Right ventricle myocardium superior (tissue), 1 donor: ENCODE data around the gene PCMT1. TPM values are rescaled to one million over a fixed set of nuclear protein-coding genes. Genes with fewer than 3 reads are reported as not detected.

ENCODE experiments used
- ATAC-seq: fragments of 200-7000 bp; cut with Tn5 transposase; one replicate; pipeline ENCODE4 v1.9.1; 2020; ENCODE audit warnings: mild to moderate bottlenecking; ENCODE audit not compliant: poor library complexity
- DNase-seq: peaks from one replicate; pipeline ENCODE4 v3.0.0-alpha.2; 2020
- intact Hi-C: fragments of 100-400 bp; cut with DNase I; formaldehyde crosslinking; loops from one replicate; pipeline ENCODE4 v1.11.2; 2022
- long read RNA-seq: library from polyadenylated mRNA; unstranded; transcript quantifications from one replicate; pipeline ENCODE4 v2.0.0, GENCODE V29; 2021
- total RNA-seq: library from RNA; stranded (reverse); fragmentation: NEBNext Ultra II Directional; extraction: Animal tissue kit (Norgen Biotek cat#: 25700); gene quantifications from one replicate; pipeline ENCODE4 v1.2.1, GENCODE V29; 2021
- donor health status: DM: no; HTN: yes; CAD: no; lungs with severe emphysema.

Gene PCMT1
- total RNA-seq, result 182 TPM
- long read RNA-seq, transcript PCMT1-203 (8 exons, 1,938 nt), result minor isoform, 33 of 310 reads
- long read RNA-seq, transcript PCMT1-201 (7 exons, 1,293 nt), result minor isoform, 18 of 310 reads
- long read RNA-seq, transcript PCMT1-205 (8 exons, 1,984 nt), result major isoform, 241 of 310 reads
- long read RNA-seq, partial matches to known transcripts, result 8 of 310 reads
- long read RNA-seq, other reads (novel, unspliced or antisense), result 9 of 310 reads

GRCh38 chr6:149749594-149750135, at the start of gene PCMT1:
PCMT1 (plus strand) TSS chr6:149749741; CDS start chr6:149749902, 161 bp downstream.
- intact Hi-C loops, result no loop called here
- ATAC-seq (peak; percentile 98), DNase-seq (peak; percentile 96)

- ATAC-seq (no peak), DNase-seq (no peak)
- intact Hi-C loops, result no loop called here
Observed at GRCh38 chr6:149701714-149702113, 47.8 kb upstream of the PCMT1 start.

GRCh38 chr6:149711711-149712110, 37.8 kb upstream of the PCMT1 start:
- intact Hi-C loops, result no loop called here
- DNase-seq (no peak), ATAC-seq (no peak)

GRCh38 chr6:149714442-149714841, 35.1 kb upstream of the PCMT1 start:
- DNase-seq (no peak), ATAC-seq (no peak)
- intact Hi-C loops, result no loop called here

GRCh38 chr6:149716181-149716963, 33.2 kb upstream of the PCMT1 start:
- ATAC-seq (no peak), DNase-seq (no peak)
- intact Hi-C loops, result no loop called here

GRCh38 chr6:149717255-149717587, 32.3 kb upstream of the PCMT1 start:
- intact Hi-C loops, result no loop called here
- no peak for ATAC-seq

GRCh38 chr6:149717588-149718458, 31.7 kb upstream of the PCMT1 start, which contains the start of gene LATS1:
LATS1 (minus strand) TSS chr6:149718101; CDS start chr6:149702126, 15,975 bp downstream.
- peak; percentile 95 for ATAC-seq
- peak; percentile 95 for DNase-seq
- intact Hi-C loops, result no loop called here

More at GRCh38 chr6:149717255-149717587, 32.3 kb upstream of the PCMT1 start:
- no peak for DNase-seq

- no peak for DNase-seq
- no peak for ATAC-seq
- intact Hi-C loops, result no loop called here
Observed at GRCh38 chr6:149719531-149719930, 30.0 kb upstream of the PCMT1 start.

GRCh38 chr6:149723262-149723661, 26.3 kb upstream of the PCMT1 start:
- DNase-seq, result no peak
- intact Hi-C loops, result loop anchor here (10.0 kb wide), 1 partner anchor 202 kb away; the partner anchor contains the start of gene RAET1G
- ATAC-seq, result no peak

GRCh38 chr6:149723771-149724417, 25.6 kb upstream of the PCMT1 start:
- intact Hi-C loops, result loop anchor here (10.0 kb wide), 1 partner anchor 201 kb away; the partner anchor contains the start of gene RAET1G
- ATAC-seq (peak; percentile 86), DNase-seq (no peak)

GRCh38 chr6:149725785-149726184, 23.8 kb upstream of the PCMT1 start:
- DNase-seq, result no peak
- ATAC-seq, result no peak
- intact Hi-C loops, result loop anchor here (10.0 kb wide), 1 partner anchor 199 kb away; the partner anchor contains the start of gene RAET1G

- intact Hi-C loops, result loop anchor here (10.0 kb wide), 1 partner anchor 197 kb away; the partner anchor contains the start of gene RAET1G
- DNase-seq (no peak), ATAC-seq (peak; percentile 36)
Observed at GRCh38 chr6:149727793-149728498, 21.6 kb upstream of the PCMT1 start.

- intact Hi-C loops, result loop anchor here (10.0 kb wide), 1 partner anchor 196 kb away; the partner anchor contains the start of gene RAET1G
- no peak for ATAC-seq
Observed at GRCh38 chr6:149728499-149729234, 20.9 kb upstream of the PCMT1 start.

GRCh38 chr6:149729824-149730223, 19.7 kb upstream of the PCMT1 start:
- intact Hi-C loops, result loop anchor here (10.0 kb wide), 1 partner anchor 195 kb away; the partner anchor contains the start of gene RAET1G
- ATAC-seq (no peak), DNase-seq (no peak)

More at GRCh38 chr6:149728499-149729234, 20.9 kb upstream of the PCMT1 start:
- DNase-seq, result no peak

- intact Hi-C loops, result no loop called here
- ATAC-seq, result no peak
- no peak for DNase-seq
Observed at GRCh38 chr6:149733089-149733720, 16.3 kb upstream of the PCMT1 start.

- intact Hi-C loops, result no loop called here
- no peak for ATAC-seq
Observed at GRCh38 chr6:149734915-149735314, 14.6 kb upstream of the PCMT1 start.

More at GRCh38 chr6:149734915-149735314, 14.6 kb upstream of the PCMT1 start:
- no peak for DNase-seq
